Neuronal stem cell (in vitro differentiated cells): ENCODE data around the gene ITGA3.

Experiments
- DNase-seq: peaks from one replicate; pipeline ENCODE4 v3.0.0-alpha.2; 2013; ENCODE audit warnings: low spot score
- H2AFZ ChIP-seq: one replicate; pipeline ENCODE4 v1.6.1; 2013; ENCODE audit warnings: mild to moderate bottlenecking, low read length, inconsistent platforms
- H2AK5ac ChIP-seq: 2 replicates; pipeline ENCODE4 v1.6.1; 2013; ENCODE audit warnings: low read depth, mild to moderate bottlenecking, inconsistent platforms, low read length, moderate library complexity, mixed read lengths
- H2BK120ac ChIP-seq: 2 replicates; pipeline ENCODE4 v1.6.1; 2013; ENCODE audit warnings: low read depth, mild to moderate bottlenecking, inconsistent platforms, low read length, moderate library complexity, mixed read lengths
- H2BK12ac ChIP-seq: one replicate; pipeline ENCODE4 v1.6.1; 2013; ENCODE audit warnings: low read length, inconsistent platforms
- H2BK15ac ChIP-seq: 2 replicates; pipeline ENCODE4 v1.6.1; 2013; ENCODE audit warnings: mild to moderate bottlenecking, low read length, inconsistent platforms, mixed read lengths
- H2BK5ac ChIP-seq: one replicate; pipeline ENCODE4 v1.6.1; 2013; ENCODE audit warnings: inconsistent platforms, mild to moderate bottlenecking, low read length, moderate library complexity
- H3K14ac ChIP-seq: one replicate; pipeline ENCODE4 v1.6.1; 2013; ENCODE audit warnings: low read length, inconsistent platforms
- H3K18ac ChIP-seq: 2 replicates; pipeline ENCODE4 v1.6.1; 2013; ENCODE audit warnings: low read length, inconsistent platforms
- H3K23ac ChIP-seq: 2 replicates; pipeline ENCODE4 v1.6.1; 2013; ENCODE audit warnings: low read depth, mild to moderate bottlenecking, mixed read lengths, low read length, inconsistent platforms; ENCODE audit not compliant: poor library complexity
- H3K27ac ChIP-seq: replicated peaks from 3 replicates; pipeline ENCODE4 v1.5.1; 2013; ENCODE audit warnings: low read length, inconsistent platforms
- H3K27me3 ChIP-seq, 3 experiments: 2 replicates each; pipeline ENCODE4 v1.6.1; 2013; ENCODE audit warnings: low read length in 3 of 3, mild to moderate bottlenecking in 2 of 3, inconsistent platforms in 1 of 3, low read depth in 1 of 3, mixed read lengths in 1 of 3, moderate library complexity in 1 of 3; ENCODE audit not compliant: control insufficient read depth in 3 of 3, insufficient read depth in 3 of 3
- H3K36me3 ChIP-seq, 2 donors: replicated peaks in 1 of 2; 2 replicates each; pipeline ENCODE4 v1.6.1; 2013; ENCODE audit warnings: low read length in 2 of 2; ENCODE audit not compliant: control insufficient read depth in 2 of 2, insufficient read depth in 2 of 2
- H3K4ac ChIP-seq: 2 replicates; pipeline ENCODE4 v1.6.1; 2013; ENCODE audit warnings: inconsistent platforms, mild to moderate bottlenecking, low read length, moderate library complexity
- H3K4me1 ChIP-seq, 2 donors: 1 replicate in 1 of 2; 2 replicates in 1 of 2; pipeline ENCODE4 v1.6.1; 2013; ENCODE audit warnings: low read length in 2 of 2, low read depth in 1 of 2; ENCODE audit not compliant: control insufficient read depth in 2 of 2, insufficient read depth in 1 of 2
- H3K4me2 ChIP-seq: one replicate; pipeline ENCODE4 v1.6.1; 2013; ENCODE audit warnings: mild to moderate bottlenecking, low read length, inconsistent platforms; ENCODE audit not compliant: insufficient read depth, poor library complexity, severe bottlenecking
- H3K4me3 ChIP-seq, 2 donors: 2 replicates each; pipeline ENCODE4 v1.5.1; 2013; ENCODE audit warnings: low read length in 2 of 2, mild to moderate bottlenecking in 2 of 2, inconsistent platforms in 1 of 2, moderate library complexity in 1 of 2
- H3K79me1 ChIP-seq: one replicate; pipeline ENCODE4 v1.6.1; 2013; ENCODE audit warnings: low read depth, mild to moderate bottlenecking, inconsistent platforms, low read length, moderate library complexity
- H3K9ac ChIP-seq: one replicate; pipeline ENCODE4 v1.6.1; 2013; ENCODE audit warnings: mild to moderate bottlenecking, low read depth, low read length, inconsistent platforms; ENCODE audit not compliant: poor library complexity
- H3K9me3 ChIP-seq, 2 donors: replicated peaks in 1 of 2; 2 replicates each; pipeline versions ENCODE3 to v1.6.1; 2013; ENCODE audit warnings: low read length in 2 of 2, mild to moderate bottlenecking in 2 of 2, inconsistent platforms in 1 of 2, low read depth in 1 of 2, mixed read lengths in 1 of 2, moderate library complexity in 1 of 2; ENCODE audit not compliant: control insufficient read depth in 2 of 2, insufficient read depth in 1 of 2
- H4K8ac ChIP-seq: one replicate; pipeline ENCODE4 v1.6.1; 2013; ENCODE audit warnings: low read depth, mild to moderate bottlenecking, inconsistent platforms, low read length, moderate library complexity
- H4K91ac ChIP-seq: one replicate; pipeline ENCODE4 v1.6.1; 2013; ENCODE audit warnings: low read length, low read depth, mild to moderate bottlenecking, inconsistent platforms; ENCODE audit not compliant: poor library complexity
- whole genome bisulfite sequencing, 2 donors: extraction: QIAGEN DNeasy Blood & Tissue Kit; methylation state at CpG; one replicate each; pipeline ENCODE4 v1.1.7; 2013; ENCODE audit warnings: missing lambda C conversion rate in 2 of 2, mixed read lengths in 1 of 2; ENCODE audit not compliant: insufficient read length in 2 of 2, insufficient replicate concordance in 1 of 2; ENCODE audit errors: extremely low coverage in 2 of 2; 5-methylcytosine and 5-hydroxymethylcytosine counted together

ITGA3 gene

DNA sequence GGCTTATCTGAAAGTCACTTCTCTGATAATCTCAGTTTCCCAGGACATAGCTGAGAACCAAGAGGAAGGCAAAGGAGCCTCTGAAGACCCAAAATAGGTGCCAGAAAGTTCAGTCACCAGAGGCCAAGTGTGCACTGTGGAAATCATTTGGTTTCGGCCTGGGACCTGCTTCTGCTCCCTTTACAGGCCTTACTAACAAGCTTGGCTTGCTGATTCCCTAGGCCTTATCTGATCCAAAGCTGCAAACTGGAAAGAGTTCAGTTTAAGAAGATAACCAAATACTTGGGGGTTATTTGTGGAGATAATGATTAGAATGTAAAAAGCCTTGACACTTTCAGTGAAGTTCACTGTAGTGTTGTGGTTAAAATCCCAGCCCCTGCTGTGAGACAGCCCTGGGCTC, 17.0 kb downstream of the ITGA3 start:
- H3K36me3 ChIP-seq, result peaks cover 0 to under 1% of the 10 kb centered on the region in 2 donors
- DNase-seq, result no peak
- H2BK120ac ChIP-seq, result no peak overlapping the region
- H3K14ac ChIP-seq, result no peak overlapping the region
- H3K4me2 ChIP-seq, result no peak overlapping the region
- no peaks in the 10 kb centered on the region for H3K9me3 ChIP-seq
- H3K27ac ChIP-seq, result no peak overlapping the region
- H4K8ac ChIP-seq, result no peak overlapping the region
- no CpG with 5 or more reads among the region's 1 CpG for WGBS, 2 donors
- H2BK5ac ChIP-seq, result no peak overlapping the region
- no peak overlapping the region for H3K23ac ChIP-seq
- no peaks in the 10 kb centered on the region for H3K79me1 ChIP-seq
- H3K4me3 ChIP-seq, result no peak overlapping the region
- H3K27me3 ChIP-seq, result no peaks in the 10 kb centered on the region
- H3K4ac ChIP-seq, result no peak overlapping the region
- no peak overlapping the region for H2AK5ac ChIP-seq
- H3K18ac ChIP-seq, result no peak overlapping the region
- no peaks in the 10 kb centered on the region for H3K4me1 ChIP-seq
- no peak overlapping the region for H2AFZ ChIP-seq
- H2BK15ac ChIP-seq, result no peak overlapping the region
- H4K91ac ChIP-seq, result no peak overlapping the region
- H3K9ac ChIP-seq, result peak overlapping the region; percentile 15
- no peak overlapping the region for H2BK12ac ChIP-seq

- H3K79me1 ChIP-seq, result no peaks in the 10 kb centered on the region
- no peak overlapping the region for H4K8ac ChIP-seq
- peaks cover 0 to 4% of the 10 kb centered on the region in 2 donors for H3K36me3 ChIP-seq
- no peak overlapping the region for H3K9ac ChIP-seq
- H3K4ac ChIP-seq, result no peak overlapping the region
- no peak overlapping the region for H3K18ac ChIP-seq
- no peak overlapping the region for H4K91ac ChIP-seq
- no peak overlapping the region for H2BK120ac ChIP-seq
- WGBS, 2 donors, result no CpG with 5 or more reads among the region's 6 CpGs
- no peaks in the 10 kb centered on the region for H3K4me1 ChIP-seq
- H3K4me3 ChIP-seq, result no peak overlapping the region
- no peak overlapping the region for H3K14ac ChIP-seq
- no peak overlapping the region for H2AK5ac ChIP-seq
- H2AFZ ChIP-seq, result no peak overlapping the region
- DNase-seq, result no peak
- H3K27me3 ChIP-seq, result no peaks in the 10 kb centered on the region
- no peak overlapping the region for H2BK5ac ChIP-seq
- no peak overlapping the region for H3K4me2 ChIP-seq
- H2BK12ac ChIP-seq, result no peak overlapping the region
- no peak overlapping the region for H3K27ac ChIP-seq
- H2BK15ac ChIP-seq, result no peak overlapping the region
- H3K9me3 ChIP-seq, result no peaks in the 10 kb centered on the region
- peak overlapping the region; percentile 68 for H3K23ac ChIP-seq
Observed at GRCh38 chr17:50074227-50074626, 18.3 kb downstream of the ITGA3 start.

- Histone ChIP-seq H3K27me3 (no peaks in the 10 kb centered on the region), H2BK5ac (no peak overlapping the region), H3K9ac (no peak overlapping the region), H3K23ac (no peak overlapping the region), H3K9me3 (no peaks in the 10 kb centered on the region), H2AFZ (no peak overlapping the region), H3K4ac (no peak overlapping the region), H2AK5ac (no peak overlapping the region), H2BK120ac (no peak overlapping the region), H3K79me1 (no peaks in the 10 kb centered on the region), H3K14ac (peak overlapping the region; percentile 63), H4K91ac (no peak overlapping the region), H4K8ac (no peak overlapping the region), H2BK12ac (no peak overlapping the region), H3K27ac (no peak overlapping the region), H3K4me1 (no peaks in the 10 kb centered on the region), H3K4me3 (no peak overlapping the region), H3K4me2 (no peak overlapping the region), H3K36me3 (peaks cover 0 to 4% of the 10 kb centered on the region in 2 donors), H2BK15ac (no peak overlapping the region), H3K18ac (peak overlapping the region; percentile 25)
- no peak for DNase-seq
- WGBS, 2 donors, result no CpG with 5 or more reads among the region's 16 CpGs
Observed at GRCh38 chr17:50075446-50076032, 19.6 kb downstream of the ITGA3 start.

DNA sequence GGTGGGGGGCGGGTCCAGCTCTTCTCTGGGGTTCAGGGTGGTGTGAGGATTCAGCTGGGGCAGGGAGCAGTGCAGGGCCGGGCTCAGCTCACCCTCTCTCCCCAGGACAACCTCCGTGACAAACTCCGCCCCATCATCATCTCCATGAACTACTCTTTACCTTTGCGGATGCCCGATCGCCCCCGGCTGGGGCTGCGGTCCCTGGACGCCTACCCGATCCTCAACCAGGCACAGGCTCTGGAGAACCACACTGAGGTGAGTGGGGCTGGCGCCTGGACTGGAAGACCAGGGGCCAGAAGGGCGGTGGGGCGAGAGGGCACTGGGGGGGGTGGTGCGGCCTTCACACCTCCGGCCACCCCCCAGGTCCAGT, 20.3 kb downstream of the ITGA3 start:
- Histone ChIP-seq H3K27me3 (no peaks in the 10 kb centered on the region), H3K18ac (peak overlapping the region; percentile 69), H2AFZ (no peak overlapping the region), H2BK120ac (no peak overlapping the region), H3K9ac (no peak overlapping the region), H3K4me3 (no peak overlapping the region), H3K4me2 (no peak overlapping the region), H3K9me3 (no peaks in the 10 kb centered on the region), H3K79me1 (no peaks in the 10 kb centered on the region), H3K4me1 (no peaks in the 10 kb centered on the region), H4K91ac (no peak overlapping the region), H3K14ac (no peak overlapping the region), H3K36me3 (peaks cover 0 to 5% of the 10 kb centered on the region in 2 donors), H2BK15ac (peak overlapping the region; percentile 33), H3K23ac (no peak overlapping the region), H4K8ac (no peak overlapping the region), H2BK5ac (no peak overlapping the region), H2AK5ac (peak overlapping the region; percentile 30), H3K27ac (no peak overlapping the region), H2BK12ac (no peak overlapping the region), H3K4ac (no peak overlapping the region)
- DNase-seq, result no peak
- no CpG with 5 or more reads among the region's 16 CpGs for WGBS, 2 donors
